A204.1 (cell line): ENCODE measurements around the gene P3H2.

Experiments
- FAIRE-seq: peaks from 2 replicates; lab custom pipeline; 2012; peaks lifted over from hg19 to GRCh38; lab: Jason Lieb, UNC

Gene P3H2

DNA sequence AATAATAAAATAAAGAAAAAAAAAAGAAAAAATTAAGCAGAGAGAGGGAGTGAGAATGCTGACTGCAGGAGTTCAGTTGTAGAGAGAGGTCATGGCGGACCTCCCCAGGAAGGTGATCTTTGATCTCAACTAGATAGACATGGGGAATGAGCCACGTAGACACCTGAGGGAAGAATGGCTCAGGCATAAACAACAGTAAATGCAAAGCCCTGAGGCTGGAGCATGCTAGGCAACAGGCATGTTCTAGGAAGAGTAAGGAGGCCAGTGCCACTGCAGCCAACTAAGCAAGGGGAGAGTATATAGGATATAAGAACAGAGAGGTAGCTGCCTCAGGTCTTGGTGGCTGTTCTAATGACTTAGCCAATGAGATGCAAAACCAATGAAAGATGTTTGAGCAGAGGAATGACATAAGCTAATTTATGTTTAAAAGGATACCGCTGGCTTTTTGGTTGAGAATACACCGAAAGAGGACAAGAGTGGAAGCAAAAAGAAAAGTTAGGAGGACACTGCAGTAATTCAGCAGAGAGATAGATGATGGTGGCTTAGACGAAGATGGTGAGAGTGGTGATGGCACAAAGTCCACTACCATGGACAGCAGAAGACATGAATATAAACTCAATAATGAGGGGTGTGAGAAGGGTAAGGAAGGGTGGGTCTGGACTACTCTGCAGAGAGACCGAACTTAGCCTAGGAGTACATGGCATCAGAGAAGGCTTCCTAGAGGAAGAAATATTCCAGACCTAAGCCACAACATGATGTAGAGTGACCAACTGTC lies 174.6 kb downstream of the P3H2 start:
- no peak for FAIRE-seq

DNA sequence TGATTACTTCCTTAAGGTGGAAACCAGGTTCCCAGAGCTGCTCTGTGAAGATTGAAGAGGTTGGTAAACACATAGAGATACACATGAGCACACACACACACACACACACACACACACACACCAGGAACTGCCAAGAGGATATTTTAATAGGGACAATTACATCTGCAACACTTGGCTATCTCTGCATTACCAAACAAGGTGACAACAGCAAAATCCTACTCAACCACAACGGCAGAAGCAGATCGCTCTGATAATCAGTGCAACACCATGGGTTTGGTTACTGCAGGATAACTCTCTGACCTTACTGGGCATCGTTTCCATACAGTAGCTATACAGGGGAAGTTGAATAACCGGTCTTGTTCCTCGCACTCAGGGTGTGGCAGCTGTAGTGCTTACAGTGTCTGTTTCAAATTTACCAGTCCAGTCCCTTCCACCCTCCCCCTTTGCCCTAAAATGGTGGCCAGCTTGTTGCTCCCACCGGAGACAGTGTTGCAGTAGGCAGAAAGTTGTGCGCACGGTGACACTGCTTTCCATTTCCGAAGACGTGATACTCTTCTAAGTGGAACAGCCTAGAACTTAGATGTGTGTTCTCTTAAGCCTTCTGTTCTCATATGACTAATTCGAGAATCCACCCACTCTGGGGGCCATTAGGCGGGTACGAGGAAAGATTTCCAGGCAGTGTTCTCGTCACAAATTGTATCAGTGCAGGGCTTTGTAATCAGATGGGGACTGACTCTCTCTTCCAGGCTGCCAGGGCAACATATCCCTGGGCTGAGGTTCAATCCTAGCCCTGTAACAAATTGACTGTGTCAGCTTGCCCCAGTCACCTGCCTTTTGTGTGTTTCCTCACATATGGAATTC lies 176.2 kb downstream of the P3H2 start:
- FAIRE-seq, result no peak

DNA sequence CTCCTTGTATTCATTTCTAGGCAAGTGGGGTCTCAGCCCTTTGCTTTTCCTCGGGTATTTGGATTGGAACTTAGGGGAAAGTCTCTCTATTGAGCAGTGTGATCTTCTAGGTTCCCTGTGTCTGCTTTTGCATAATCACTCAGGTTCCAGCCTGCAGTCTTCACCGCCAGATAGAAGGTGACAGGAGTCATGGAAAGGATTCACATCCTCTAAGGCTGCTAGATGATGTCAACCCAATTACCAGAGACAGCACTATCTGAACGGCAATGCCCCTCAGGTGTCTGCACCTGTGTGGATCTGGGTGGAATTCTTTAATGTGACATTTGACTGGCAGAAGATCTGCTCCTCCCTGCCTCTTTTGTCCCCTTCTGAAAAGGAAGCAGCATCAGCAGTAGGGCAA lies 177.7 kb downstream of the P3H2 start:
- no peak for FAIRE-seq

DNA sequence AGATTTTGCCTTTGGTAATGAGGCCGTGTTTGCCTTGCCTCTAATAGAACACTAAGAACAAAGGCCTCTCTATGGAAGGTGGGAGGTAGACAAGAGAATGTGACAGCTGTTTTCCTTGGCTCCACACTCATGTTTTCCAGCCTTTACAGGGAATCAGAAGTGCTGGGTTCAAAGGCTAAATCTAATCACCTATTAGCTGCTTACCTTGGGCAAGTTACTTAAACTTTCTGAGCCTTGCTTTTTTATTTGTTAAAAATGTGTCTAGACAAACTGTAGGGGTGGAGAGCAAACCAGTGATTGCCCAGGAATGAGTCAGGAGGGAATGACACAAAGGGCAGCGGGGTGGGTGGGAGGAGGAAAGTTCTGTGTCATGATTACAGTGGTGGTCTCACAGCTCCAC lies 179.0 kb downstream of the P3H2 start:
- no peak for FAIRE-seq

DNA sequence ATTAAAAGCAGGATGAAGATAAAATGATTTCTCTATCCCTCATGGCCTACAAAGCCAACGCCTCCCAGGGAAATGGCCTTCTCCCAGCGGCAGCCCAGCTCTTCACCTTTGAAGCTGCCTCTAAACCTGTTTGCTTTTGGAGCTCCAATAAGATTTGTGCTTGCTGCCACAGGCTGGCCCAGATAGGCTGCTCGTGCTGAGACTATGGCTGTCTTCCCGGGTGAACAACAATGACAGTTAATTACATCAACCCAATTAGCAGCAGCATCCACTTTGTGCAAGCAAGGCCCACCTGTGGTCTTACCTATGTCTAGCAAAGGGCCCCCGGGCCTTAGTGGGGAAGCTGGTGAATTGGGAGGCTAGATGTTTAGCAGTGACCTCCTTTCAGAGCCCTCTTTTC lies 179.6 kb downstream of the P3H2 start:
- no peak for FAIRE-seq

DNA sequence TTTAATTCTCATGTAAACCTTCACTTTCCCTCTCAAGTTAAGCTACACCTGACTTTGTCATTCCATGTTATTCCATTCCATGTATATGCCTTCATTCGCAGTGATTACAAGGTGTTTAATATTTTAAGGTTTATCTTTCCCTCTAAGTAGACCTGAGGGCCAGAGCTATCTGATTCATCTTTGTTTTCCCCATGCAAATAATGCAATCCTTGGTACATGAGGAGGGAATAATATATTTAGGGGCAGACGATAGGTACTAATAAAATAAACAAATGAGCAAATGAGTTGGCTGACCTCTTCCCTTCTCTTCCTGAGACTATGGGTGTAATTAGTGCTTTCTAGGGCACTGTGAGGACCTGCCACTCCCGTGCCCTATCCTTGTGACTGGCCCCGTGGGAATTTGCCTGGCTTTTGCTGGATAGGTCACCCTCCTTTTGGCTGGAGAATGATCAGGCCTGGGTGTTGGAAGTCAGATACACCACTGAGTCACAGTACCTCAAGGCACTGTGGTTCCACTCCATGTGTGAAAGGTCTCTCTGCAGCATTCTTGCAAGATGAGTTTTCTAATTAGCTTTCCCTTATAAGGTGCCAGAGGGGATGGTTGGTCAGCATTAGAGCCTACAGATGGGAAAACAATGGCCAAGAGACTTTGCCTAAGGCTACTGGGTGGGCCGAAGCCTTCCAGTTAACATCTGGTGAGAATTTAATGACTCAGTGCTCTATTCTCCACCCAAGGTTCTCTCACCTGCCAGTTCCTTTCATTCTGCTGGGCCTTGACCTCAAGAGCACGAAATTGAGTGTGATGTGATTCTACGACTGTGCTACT lies 183.2 kb downstream of the P3H2 start:
- FAIRE-seq, result no peak

DNA sequence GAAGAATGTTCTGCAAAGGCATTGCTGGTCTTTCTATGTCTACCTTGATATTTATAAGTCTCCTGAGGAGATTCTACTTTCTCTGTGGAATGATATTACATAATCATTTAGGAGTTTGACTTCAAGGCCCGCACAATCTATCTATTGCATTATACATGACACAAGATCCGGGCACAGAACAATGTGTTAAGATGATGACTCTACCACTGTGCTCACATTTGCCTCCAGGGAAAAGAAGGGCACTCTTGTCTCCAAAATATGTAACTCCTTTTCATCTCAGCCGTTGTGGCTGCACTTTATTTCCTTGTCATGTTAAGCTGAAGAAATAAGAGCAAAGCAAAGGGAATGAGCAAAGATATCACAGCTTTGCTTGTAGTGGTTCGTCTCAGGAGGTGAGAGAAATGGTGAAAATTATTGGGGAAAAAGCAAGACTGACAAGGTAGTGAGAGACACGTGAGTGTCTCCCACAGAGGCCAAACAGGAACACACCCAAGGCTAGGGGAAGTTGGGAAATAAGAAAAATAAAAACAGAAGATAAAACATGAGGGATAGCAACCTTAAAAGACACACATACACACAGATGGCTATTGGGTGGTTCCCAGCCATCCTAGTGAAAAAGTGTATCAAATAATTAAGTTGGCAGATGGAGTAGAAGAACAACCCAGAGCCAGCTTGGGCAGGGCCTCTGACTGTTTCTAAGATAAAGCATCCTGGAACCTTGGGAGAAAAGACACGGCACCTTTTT lies 184.3 kb downstream of the P3H2 start:
- no peak for FAIRE-seq

DNA sequence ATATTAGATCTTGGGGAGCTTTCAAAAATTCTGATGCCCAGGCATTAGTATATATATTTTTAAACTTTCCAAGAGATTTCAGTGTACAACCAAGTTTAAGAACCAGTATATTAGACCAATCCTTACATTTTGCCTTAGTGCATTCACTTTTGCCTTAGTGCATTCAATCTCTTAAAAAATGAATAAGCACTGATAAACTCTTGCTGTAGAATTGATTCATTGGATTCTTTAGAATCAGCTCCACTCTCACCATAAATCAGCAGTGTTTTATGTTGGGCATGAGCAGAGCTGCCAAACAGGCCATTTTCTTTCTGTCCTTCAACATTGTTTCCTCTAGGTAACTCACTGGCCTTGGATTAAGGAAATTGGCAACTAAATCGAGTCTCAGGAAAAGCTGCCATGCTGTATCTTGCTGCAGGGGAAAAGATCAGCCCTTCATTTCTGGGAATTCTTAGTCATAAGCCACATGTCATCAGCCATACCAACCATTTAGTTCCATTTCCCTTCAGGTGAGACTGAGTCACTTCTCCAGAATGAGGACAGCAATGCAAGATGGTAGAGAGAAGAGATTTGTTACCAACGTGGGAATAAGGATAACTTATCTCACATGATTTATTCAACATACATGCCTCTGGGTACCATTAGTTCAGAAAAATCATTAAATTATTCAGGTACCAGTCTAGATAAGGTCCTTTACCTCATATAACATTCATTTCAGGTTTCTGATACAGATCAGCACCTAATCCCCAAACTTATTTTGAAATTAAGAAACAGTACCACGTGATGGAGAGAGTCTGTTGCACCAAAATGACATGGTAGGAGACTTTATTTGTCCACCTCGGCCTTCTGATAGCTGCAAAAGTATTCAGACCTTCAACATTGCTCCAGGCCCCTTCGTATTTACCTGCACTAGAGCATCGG lies 192.5 kb downstream of the P3H2 start:
- no peak for FAIRE-seq

DNA sequence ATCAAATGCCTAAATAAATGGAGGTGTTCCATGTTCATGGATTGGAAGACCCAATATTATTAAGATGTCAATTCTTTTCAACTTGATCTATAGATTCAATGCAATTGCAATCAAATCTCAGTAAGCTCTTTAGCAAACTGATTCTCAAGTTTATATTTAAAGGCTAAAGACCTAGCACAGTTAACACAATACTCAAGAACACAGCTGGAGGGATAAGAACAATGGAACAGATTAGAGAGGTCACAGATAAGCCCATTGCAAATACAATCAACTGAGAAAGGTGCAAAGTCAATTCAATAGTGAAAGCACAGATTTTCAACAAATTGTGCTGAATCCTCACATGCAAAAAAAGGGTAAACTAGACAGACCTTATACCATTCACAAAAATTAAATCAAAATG lies 198.9 kb downstream of the P3H2 start:
- no peak for FAIRE-seq

DNA sequence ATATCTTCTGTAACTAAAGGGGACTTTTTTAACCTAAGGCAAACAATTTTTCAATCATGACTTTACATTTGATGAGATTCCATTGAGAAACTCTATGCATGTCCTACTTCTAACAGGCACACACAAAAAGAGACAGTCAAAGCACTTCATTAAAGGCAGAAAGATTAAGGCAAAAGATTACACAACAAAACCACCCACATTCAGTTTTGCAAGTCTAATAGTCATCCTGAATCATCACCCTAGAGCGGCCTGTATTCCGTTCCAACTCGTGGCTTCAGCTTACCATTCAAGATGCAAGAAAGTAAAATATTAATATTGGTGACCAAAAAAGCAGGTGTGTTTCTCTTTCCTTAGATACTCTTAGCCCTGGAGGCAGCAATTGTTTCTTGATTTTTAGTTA lies 205.9 kb downstream of the P3H2 start:
- FAIRE-seq, result no peak

DNA sequence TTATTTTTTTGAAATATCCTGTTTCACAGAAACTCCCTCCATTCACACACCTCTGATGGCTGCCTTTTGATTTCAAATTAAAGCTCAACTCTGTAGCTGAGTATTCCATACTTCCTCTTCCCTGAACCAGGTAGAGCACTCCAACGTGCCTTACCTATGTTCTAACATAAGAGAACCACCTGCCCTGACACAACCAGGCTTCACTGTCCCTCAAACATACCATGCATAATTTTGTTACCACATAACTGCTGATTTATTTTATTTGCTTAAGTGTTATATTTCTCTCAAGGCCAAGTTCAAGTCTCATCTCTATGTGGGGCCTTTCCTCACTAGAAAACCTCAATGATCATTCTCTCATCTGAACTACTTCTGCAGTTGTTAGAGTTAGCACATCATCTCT lies 209.7 kb downstream of the P3H2 start:
- FAIRE-seq, result no peak

DNA sequence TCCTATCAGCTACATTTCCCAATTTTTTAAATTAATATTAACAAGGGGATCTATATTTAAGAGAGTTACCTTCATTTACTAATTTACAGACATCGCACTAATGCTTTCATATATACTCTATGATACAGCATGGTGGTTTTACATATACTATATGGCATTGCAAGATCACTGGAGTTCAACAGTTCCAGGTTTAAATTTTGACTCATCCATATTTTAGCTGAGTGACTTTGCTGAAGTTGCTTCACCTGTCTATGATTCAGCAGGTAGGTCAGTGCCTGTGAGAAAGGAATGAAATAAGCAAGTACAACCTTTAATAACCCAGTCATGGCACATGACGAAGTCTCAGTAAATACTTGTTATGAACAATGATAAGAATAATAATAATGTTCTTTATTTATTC lies 211.1 kb downstream of the P3H2 start:
- FAIRE-seq, result no peak

DNA sequence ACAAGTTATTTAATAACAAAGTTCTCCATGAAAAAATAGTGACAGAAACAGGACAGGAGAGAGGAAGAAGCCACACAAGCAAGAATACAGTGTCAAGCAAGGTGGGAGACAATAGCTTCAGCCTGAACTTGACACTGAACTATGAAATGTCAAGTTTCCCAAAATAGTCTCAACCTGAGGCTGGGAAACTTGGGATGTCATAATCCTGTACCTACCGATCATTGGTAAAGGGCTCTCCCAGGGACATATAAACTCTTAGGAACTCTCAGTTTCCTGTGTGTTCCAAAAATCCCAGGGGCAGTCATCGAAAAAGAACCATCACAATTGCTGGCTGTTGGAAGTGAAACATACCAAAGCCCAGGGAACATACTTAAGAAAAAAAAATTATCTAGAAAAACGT lies 211.6 kb downstream of the P3H2 start:
- no peak for FAIRE-seq

DNA sequence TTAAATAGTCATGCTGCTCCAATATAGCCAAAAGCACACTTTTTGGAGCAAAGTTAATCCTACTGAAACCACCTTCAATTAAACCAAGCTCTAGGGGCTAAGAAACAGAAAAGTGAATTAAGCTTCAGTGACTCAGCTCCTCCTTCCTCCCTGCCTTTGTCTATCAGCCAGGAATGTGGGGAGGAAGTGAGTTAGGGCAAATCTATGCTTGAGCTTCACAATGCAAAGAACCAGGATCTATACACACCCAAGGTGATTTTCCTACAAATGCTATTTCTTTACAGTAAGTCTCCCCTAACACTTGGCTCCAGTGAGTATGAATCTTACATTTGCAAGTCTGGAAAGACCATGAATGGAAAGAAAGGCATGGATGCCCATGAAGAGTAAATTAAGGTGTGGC lies 212.1 kb downstream of the P3H2 start:
- no peak for FAIRE-seq

DNA sequence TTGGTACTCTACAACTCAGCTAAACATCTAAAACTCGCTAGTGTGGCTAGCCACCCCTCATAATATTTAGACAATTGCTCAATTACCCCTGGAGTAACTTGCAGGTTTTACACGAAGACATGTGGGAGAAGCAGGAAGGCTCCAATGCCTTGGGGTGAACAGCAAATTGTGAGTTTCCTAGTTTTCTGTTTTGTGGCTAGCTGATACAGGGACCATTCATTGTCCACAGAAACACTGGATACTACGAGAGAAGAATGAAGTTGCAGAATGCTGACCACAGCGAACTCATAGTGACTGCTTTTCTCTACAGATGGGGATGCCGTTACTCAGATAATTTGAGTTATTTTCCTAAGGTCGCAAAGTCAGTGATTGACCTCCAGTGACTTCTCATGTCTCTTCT lies 212.9 kb downstream of the P3H2 start:
- no peak for FAIRE-seq
